GM23248 (cell line): Measurements from ENCODE around the gene ATRAID. TPM values are rescaled to one million over a fixed set of nuclear protein-coding genes. Genes with fewer than 3 reads are reported as not detected.

Experiments used
- DNase-seq: peaks from one replicate; pipeline ENCODE4 v3.0.0-alpha.2; 2015
- H2AFZ ChIP-seq: fragments of 200-600 bp; sonication (generic); 2 replicates; pipeline ENCODE4 v1.6.1; 2016; ENCODE audit warnings: antibody characterized with exemption
- H3F3A ChIP-seq: fragments of 200-600 bp; sonication (generic); 2 replicates; pipeline ENCODE4 v1.6.1; 2016; ENCODE audit warnings: mild to moderate bottlenecking, antibody characterized with exemption, mixed run types; ENCODE audit not compliant: insufficient read depth
- H3K27ac ChIP-seq: fragments of 200-600 bp; sonication (generic); 2 replicates; pipeline ENCODE4 v1.5.1; 2016; ENCODE audit warnings: mild to moderate bottlenecking
- H3K27me3 ChIP-seq: fragments of 200-600 bp; sonication (generic); replicated peaks from 2 replicates; pipeline ENCODE4 v1.6.1; 2016; ENCODE audit warnings: mild to moderate bottlenecking; ENCODE audit not compliant: insufficient read depth
- H3K36me3 ChIP-seq: fragments of 200-600 bp; sonication (generic); 2 replicates; pipeline ENCODE4 v1.6.1; 2016; ENCODE audit warnings: low read depth, mild to moderate bottlenecking
- H3K4me1 ChIP-seq: fragments of 200-600 bp; sonication (generic); 2 replicates; pipeline ENCODE4 v1.6.1; 2016; ENCODE audit warnings: mild to moderate bottlenecking; ENCODE audit not compliant: insufficient read depth
- H3K4me2 ChIP-seq: fragments of 200-600 bp; sonication (generic); one replicate; pipeline ENCODE4 v1.6.1; 2016; ENCODE audit warnings: mild to moderate bottlenecking; ENCODE audit not compliant: unreplicated experiment
- H3K4me3 ChIP-seq: fragments of 200-600 bp; sonication (generic); 2 replicates; pipeline ENCODE4 v1.5.1; 2016; ENCODE audit warnings: mild to moderate bottlenecking
- H3K79me2 ChIP-seq: fragments of 200-600 bp; sonication (generic); 2 replicates; pipeline ENCODE4 v1.6.1; 2016; ENCODE audit warnings: mild to moderate bottlenecking; ENCODE audit not compliant: insufficient read depth
- H3K9ac ChIP-seq: fragments of 200-600 bp; sonication (generic); 2 replicates; pipeline ENCODE4 v1.6.1; 2016; ENCODE audit warnings: mild to moderate bottlenecking
- H3K9me2 ChIP-seq: fragments of 200-600 bp; sonication (generic); 2 replicates; pipeline ENCODE4 v1.6.1; 2016; ENCODE audit warnings: mixed run types, mild to moderate bottlenecking, moderate library complexity; ENCODE audit not compliant: insufficient read depth
- H3K9me3 ChIP-seq: fragments of 200-600 bp; sonication (generic); one replicate; pipeline ENCODE4 v1.6.1; 2017; ENCODE audit warnings: low read depth
- H4K20me1 ChIP-seq: fragments of 200-600 bp; sonication (generic); 2 replicates; pipeline ENCODE4 v1.6.0; 2016; ENCODE audit not compliant: insufficient read depth
- EZH2 ChIP-seq: fragments of 200-600 bp; sonication (generic); IDR thresholded peaks from 2 replicates; pipeline ENCODE4 v1.6.1; 2018; ENCODE audit warnings: antibody characterized with exemption, mild to moderate bottlenecking; ENCODE audit not compliant: insufficient read depth, poor library complexity, severe bottlenecking
- EZH2phosphoT487 ChIP-seq: fragments of 200-600 bp; sonication (generic); IDR thresholded peaks from 2 replicates; pipeline ENCODE4 v1.6.1; 2018; ENCODE audit warnings: antibody characterized with exemption, moderate library complexity, mild to moderate bottlenecking, low read depth; ENCODE audit not compliant: insufficient read depth
- WGBS, 2 experiments: methylation state at CpG; one replicate each; pipeline ENCODE4 v1.1.6; 2015 to 2017; ENCODE audit warnings: low lambda C conversion rate in 2 of 2, low coverage in 1 of 2; ENCODE audit errors: missing lambda C conversion rate in 2 of 2; 5-methylcytosine and 5-hydroxymethylcytosine counted together
- in situ Hi-C: fragments of 300-500 bp; cut with MboI; formaldehyde crosslinking; loops from 2 replicates; pipeline ENCODE4 v1.15.0; 2020
- polyA plus RNA-seq: library from polyadenylated mRNA; unstranded; fragments of >200 nt; fragmentation: Nextera tagmentation; extraction: Ambion mirVana; gene quantifications from 2 replicates; pipeline ENCODE4 v1.2.1, GENCODE V29; 2016
- total RNA-seq: library from RNA; depleted of rRNA; stranded (reverse); fragments of >200 nt; shearing (Covaris generic); gene quantifications from 2 replicates; pipeline ENCODE4 v1.2.3, GENCODE V29; 2014

The ATRAID gene
- total and polyA plus RNA-seq, 2 experiments from 2014 or later, result 214 to 304 TPM

DNA sequence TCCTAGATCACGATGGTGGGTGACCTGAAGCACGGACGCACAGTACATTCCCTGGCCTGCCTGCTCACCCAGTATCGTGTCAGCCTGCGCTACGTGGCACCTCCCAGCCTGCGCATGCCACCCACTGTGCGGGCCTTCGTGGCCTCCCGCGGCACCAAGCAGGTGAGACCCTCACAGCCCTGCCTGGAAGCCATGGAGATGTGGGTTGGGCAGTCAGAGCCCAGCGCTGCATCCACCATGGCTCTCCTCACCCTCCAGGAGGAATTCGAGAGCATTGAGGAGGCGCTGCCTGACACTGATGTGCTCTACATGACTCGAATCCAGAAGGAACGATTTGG, 30.7 kb downstream of the ATRAID start:
- in situ Hi-C loops, result no loop called here
- H3K79me2 ChIP-seq, result no peaks in the 10 kb centered on the region
- H3K36me3 ChIP-seq, result peaks cover 6% of the 10 kb centered on the region; the same call in 1 of the 2 replicates
- H3K9me3 ChIP-seq, result no peaks in the 10 kb centered on the region
- no peaks in the 10 kb centered on the region for H3K27me3 ChIP-seq
- no peak overlapping the region for H3K27ac ChIP-seq
- WGBS, 2 experiments, result 95 to 96% methylated on average over 16 of the region's 16 CpGs
- H3K9ac ChIP-seq, result no peak overlapping the region
- H3F3A ChIP-seq, result peaks cover 4% of the 10 kb centered on the region; the same call in 1 of the 2 replicates
- H3K4me2 ChIP-seq, result no peak overlapping the region
- no peak overlapping the region for H2AFZ ChIP-seq
- H3K4me1 ChIP-seq, result no peaks in the 10 kb centered on the region
- no peaks in the 10 kb centered on the region for H3K9me2 ChIP-seq
- H3K4me3 ChIP-seq, result no peak overlapping the region
- DNase-seq, result no peak
- TF ChIP-seq EZH2phosphoT487, result no peak
- TF ChIP-seq EZH2, result no peak
- no peaks in the 10 kb centered on the region for H4K20me1 ChIP-seq

DNA sequence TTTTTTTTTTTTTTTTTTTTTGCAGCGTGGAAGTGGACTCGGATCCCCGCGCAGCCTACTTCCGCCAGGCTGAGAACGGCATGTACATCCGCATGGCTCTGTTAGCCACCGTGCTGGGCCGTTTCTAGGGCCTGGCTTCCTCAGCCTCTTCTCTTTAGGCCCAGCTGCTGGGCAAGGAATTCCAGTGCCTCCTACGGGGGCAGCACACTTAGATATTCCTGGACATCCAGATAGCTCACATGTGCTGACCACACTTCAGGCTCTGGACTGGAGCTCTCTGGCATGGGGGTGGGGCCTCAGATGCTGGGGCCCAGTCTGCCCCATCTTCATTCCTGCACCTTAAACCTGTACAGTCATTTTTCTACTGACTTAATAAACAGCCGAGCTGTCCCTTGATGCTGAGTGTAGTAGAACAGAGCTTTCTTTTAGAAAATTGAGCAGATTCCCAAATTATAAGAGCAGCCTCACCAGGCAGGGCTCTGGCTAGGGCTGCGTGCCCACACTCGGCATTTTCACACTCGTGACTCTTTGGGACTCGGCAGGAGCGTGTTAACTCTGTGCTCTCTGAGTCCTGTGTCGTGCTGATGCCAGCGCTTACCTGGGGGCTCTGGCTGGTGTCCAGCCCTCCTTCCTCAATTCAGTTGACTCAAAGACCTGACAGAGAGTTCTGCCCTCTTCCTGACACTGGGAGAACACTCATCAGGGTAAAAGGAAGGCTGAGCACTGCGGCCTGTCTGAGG, 31.7 kb downstream of the ATRAID start:
- H3K4me1 ChIP-seq, result no peaks in the 10 kb centered on the region
- no peak for DNase-seq
- TF ChIP-seq EZH2phosphoT487 (no peak), EZH2 (no peak)
- H3K4me3 ChIP-seq, result no peak overlapping the region
- H3K79me2 ChIP-seq, result no peaks in the 10 kb centered on the region
- WGBS, 2 experiments, result 81 to 85% methylated on average over 15 to 19 of the region's 19 CpGs
- H3K9ac ChIP-seq, result no peak overlapping the region
- H3K9me2 ChIP-seq, result no peaks in the 10 kb centered on the region
- peaks cover 6% of the 10 kb centered on the region; the same call in 1 of the 2 replicates for H3K36me3 ChIP-seq
- H3K9me3 ChIP-seq, result no peaks in the 10 kb centered on the region
- in situ Hi-C loops, result no loop called here
- no peak overlapping the region for H3K4me2 ChIP-seq
- peaks cover 4% of the 10 kb centered on the region; the same call in 1 of the 2 replicates for H3F3A ChIP-seq
- no peaks in the 10 kb centered on the region for H4K20me1 ChIP-seq
- no peak overlapping the region for H2AFZ ChIP-seq
- H3K27me3 ChIP-seq, result no peaks in the 10 kb centered on the region
- no peak overlapping the region for H3K27ac ChIP-seq

DNA sequence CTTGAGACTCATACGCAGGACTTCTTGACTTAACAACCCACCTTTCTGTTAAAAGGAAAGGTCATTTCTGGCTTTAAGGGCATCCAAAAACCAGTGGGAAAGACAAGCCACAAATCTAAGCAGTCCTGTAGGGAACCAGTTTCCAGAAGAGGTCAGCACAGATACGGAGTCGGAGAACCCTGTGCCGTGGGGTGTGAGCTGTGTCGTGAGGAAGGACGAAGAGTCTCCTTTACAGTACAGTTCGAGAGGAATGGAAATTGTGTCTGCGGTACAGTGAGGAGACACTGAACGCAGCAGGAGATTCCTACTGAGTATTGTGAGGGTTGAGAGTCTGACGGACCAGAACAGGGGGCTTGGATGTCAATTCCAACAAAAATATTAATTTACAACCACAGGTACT, 33.3 kb downstream of the ATRAID start:
- Histone ChIP-seq H3K79me2 (no peaks in the 10 kb centered on the region), H3K9me2 (no peaks in the 10 kb centered on the region), H2AFZ (no peak overlapping the region), H3K27me3 (no peaks in the 10 kb centered on the region), H3K4me2 (no peak overlapping the region), H3K4me3 (no peak overlapping the region), H3K9me3 (no peaks in the 10 kb centered on the region), H4K20me1 (no peaks in the 10 kb centered on the region), H3K36me3 (peaks cover 6% of the 10 kb centered on the region; the same call in 1 of the 2 replicates), H3K27ac (no peak overlapping the region), H3F3A (peaks cover 4% of the 10 kb centered on the region; the same call in 1 of the 2 replicates), H3K4me1 (no peaks in the 10 kb centered on the region), H3K9ac (no peak overlapping the region)
- 75 to 77% methylated on average over 10 of the region's 10 CpGs for WGBS, 2 experiments
- TF ChIP-seq EZH2phosphoT487 (no peak), EZH2 (no peak)
- DNase-seq, result no peak
- in situ Hi-C loops, result no loop called here

DNA sequence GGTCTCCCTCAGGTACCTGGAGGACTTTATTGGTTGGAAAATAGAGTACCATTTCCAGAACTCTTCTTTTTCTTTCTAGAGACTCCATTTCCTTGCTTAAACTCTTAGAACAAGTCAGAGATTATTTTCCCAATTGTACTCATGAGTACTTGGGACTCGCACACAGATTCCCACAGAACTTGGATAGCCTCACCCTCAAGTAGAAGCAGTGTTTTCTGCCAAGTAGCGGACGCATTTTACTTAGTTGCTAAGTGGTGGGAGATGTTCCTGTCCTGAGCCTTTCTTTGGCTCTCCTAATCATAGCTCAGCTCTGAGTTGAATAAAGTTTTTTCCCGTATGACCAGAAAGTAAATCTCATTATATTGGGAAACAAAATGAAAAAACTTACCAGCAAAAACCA, 33.8 kb downstream of the ATRAID start:
- no peaks in the 10 kb centered on the region for H3K9me3 ChIP-seq
- H3K4me1 ChIP-seq, result no peaks in the 10 kb centered on the region
- H3K79me2 ChIP-seq, result no peaks in the 10 kb centered on the region
- in situ Hi-C loops, result no loop called here
- no peaks in the 10 kb centered on the region; the same call in 1 of the 2 replicates for H3K27me3 ChIP-seq
- H3K4me3 ChIP-seq, result no peak overlapping the region
- H2AFZ ChIP-seq, result no peak overlapping the region
- H3K9ac ChIP-seq, result no peak overlapping the region
- 61 to 67% methylated on average over 4 of the region's 4 CpGs for WGBS, 2 experiments
- no peak for DNase-seq
- no peaks in the 10 kb centered on the region for H4K20me1 ChIP-seq
- no peak overlapping the region for H3K4me2 ChIP-seq
- no peak for TF ChIP-seq EZH2phosphoT487
- no peak for TF ChIP-seq EZH2
- no peak overlapping the region for H3K27ac ChIP-seq
- peaks cover 6% of the 10 kb centered on the region; the same call in 1 of the 2 replicates for H3K36me3 ChIP-seq
- H3F3A ChIP-seq, result peaks cover 4% of the 10 kb centered on the region; the same call in 1 of the 2 replicates
- no peaks in the 10 kb centered on the region for H3K9me2 ChIP-seq
